ENCODE results near the gene GALNT1. TPM values are rescaled to one million over a fixed set of nuclear protein-coding genes. Genes with fewer than 3 reads are reported as not detected.

The GALNT1 gene
- total RNA-seq, 1 experiment from 2014 or later = 80.1 TPM

GRCh38 chr18:35696307-35696706, 114.8 kb downstream of the GALNT1 start:
- ATAC-seq (no peak), DNase-seq (ENCODE audit: low spot score) (no peak)
- TF ChIP-seq ZBTB21 (CRISPR knock-in tag; IDR thresholded peaks at IDR 0.05; ENCODE audit: borderline replicate concordance) (no peak), ARID4B (CRISPR knock-in tag; IDR thresholded peaks at IDR 0.05; ENCODE audit: borderline replicate concordance) (no peak), ATF2 (CRISPR knock-in tag; IDR thresholded peaks at IDR 0.05; ENCODE audit: borderline replicate concordance, low read depth) (no peak), NFYB (CRISPR knock-in tag; conservative IDR thresholded peaks at IDR 0.05; ENCODE audit: low read depth) (no peak), ZNF281 (CRISPR knock-in tag; IDR thresholded peaks at IDR 0.05) (no peak), AFF4 (CRISPR knock-in tag; IDR thresholded peaks at IDR 0.05; ENCODE audit: borderline replicate concordance) (no peak), ERG (CRISPR knock-in tag; IDR thresholded peaks at IDR 0.05) (no peak), ZNF138 (CRISPR knock-in tag; conservative IDR thresholded peaks at IDR 0.05) (no peak), JUN (CRISPR knock-in tag; IDR thresholded peaks at IDR 0.05) (no peak), ATF1 (CRISPR knock-in tag; IDR thresholded peaks at IDR 0.05) (no peak), NR2C2 (CRISPR knock-in tag; IDR thresholded peaks at IDR 0.05) (no peak), ZNF219 (CRISPR knock-in tag; IDR thresholded peaks at IDR 0.05; ENCODE audit: borderline replicate concordance) (no peak), USF1 (CRISPR knock-in tag; IDR thresholded peaks at IDR 0.05) (no peak), CREM (CRISPR knock-in tag; IDR thresholded peaks at IDR 0.05) (no peak), PRRX2 (CRISPR knock-in tag; IDR thresholded peaks at IDR 0.05) (no peak)
- CTCF ChIA-PET = interaction anchor here (2.6 kb wide), 1 partner anchor 254 kb away, joined by 7 read pairs; no protein-coding TSS in a partner anchor
- H3K9me3 Mint-ChIP-seq = no peaks in the 10 kb centered on the region
- POLR2A ChIA-PET = no interaction called here
- no peak overlapping the region; the same call in 1 of the 2 replicates for H3K27ac Mint-ChIP-seq
- no peak overlapping the region for H3K4me3 Mint-ChIP-seq
- H3K27me3 Mint-ChIP-seq (ENCODE audit: low read depth) = no peaks in the 10 kb centered on the region
- H3K4me1 Mint-ChIP-seq = no peaks in the 10 kb centered on the region
- H3K36me3 Mint-ChIP-seq = 0 out of 2 replicates have a peak, but pooled peaks cover 3% of the 10 kb centered on the region

Measured in WTC11 (cell line).